A673 (cell line): ENCODE results near the gene C3orf38.

Source experiments
- EZH2 ChIP-seq: fragments of 200-600 bp; sonication (generic); IDR thresholded peaks from 2 replicates; pipeline ENCODE4 v1.6.1; 2017; ENCODE audit warnings: borderline replicate concordance, low read depth, mild to moderate bottlenecking, mixed read lengths, antibody characterized with exemption, low read length; ENCODE audit not compliant: poor library complexity, severe bottlenecking
- TF ChIP-seq, protein P1 (sequence below): fragments of 300-800, 200-600 bp; sonication (generic); conservative IDR thresholded peaks from 2 replicates; pipeline ENCODE4 v1.5.1; 2017; ENCODE audit warnings: low read depth, mild to moderate bottlenecking, antibody characterized with exemption, low read length, moderate library complexity, mixed read lengths

DNA sequence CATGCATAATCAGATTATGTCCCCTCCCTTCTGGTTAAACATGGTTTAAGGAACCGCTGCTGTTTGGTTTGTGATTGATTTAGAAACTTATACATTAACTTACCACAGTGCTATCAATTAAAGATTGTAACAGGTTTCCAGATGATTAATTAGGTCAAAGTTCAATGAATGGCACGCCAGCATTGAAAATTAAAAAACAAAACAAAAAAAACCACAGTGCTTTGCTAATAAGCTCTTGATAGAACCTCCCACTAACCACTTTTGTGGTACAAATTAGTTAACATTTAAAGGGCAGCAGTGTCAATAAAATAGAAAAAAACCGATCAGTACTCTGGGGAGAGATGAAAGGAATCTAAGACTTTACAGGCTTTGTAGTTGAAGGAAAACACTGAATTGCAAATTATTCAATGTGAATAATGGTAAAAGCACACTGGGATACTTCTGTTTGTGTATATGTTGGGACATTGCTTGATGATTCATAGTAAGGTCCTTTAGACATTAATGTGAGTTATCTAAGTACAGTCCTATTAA lies 7.6 kb upstream of the C3orf38 start:
- TF ChIP-seq, protein P1, sequence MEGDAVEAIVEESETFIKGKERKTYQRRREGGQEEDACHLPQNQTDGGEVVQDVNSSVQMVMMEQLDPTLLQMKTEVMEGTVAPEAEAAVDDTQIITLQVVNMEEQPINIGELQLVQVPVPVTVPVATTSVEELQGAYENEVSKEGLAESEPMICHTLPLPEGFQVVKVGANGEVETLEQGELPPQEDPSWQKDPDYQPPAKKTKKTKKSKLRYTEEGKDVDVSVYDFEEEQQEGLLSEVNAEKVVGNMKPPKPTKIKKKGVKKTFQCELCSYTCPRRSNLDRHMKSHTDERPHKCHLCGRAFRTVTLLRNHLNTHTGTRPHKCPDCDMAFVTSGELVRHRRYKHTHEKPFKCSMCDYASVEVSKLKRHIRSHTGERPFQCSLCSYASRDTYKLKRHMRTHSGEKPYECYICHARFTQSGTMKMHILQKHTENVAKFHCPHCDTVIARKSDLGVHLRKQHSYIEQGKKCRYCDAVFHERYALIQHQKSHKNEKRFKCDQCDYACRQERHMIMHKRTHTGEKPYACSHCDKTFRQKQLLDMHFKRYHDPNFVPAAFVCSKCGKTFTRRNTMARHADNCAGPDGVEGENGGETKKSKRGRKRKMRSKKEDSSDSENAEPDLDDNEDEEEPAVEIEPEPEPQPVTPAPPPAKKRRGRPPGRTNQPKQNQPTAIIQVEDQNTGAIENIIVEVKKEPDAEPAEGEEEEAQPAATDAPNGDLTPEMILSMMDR, result no peak
- TF ChIP-seq EZH2, result no peak
